Transverse colon (tissue), 3 donors: ENCODE measurements around the gene CPSF4L.

Source experiments
- POLR2A ChIP-seq: fragments of 450-650 bp; IDR thresholded peaks from one replicate; pipeline ENCODE4 v1.6.1; 2016; ENCODE audit warnings: antibody characterized with exemption, mild to moderate bottlenecking, moderate library complexity
- TF ChIP-seq, protein P1 (sequence below), 5 experiments: fragments of 200-600 bp in 3 of 5; fragments of 450-650 bp in 2 of 5; sonication (generic) in 3 of 5; IDR thresholded peaks; 1 replicate in 2 of 5; 2 replicates in 3 of 5; pipeline ENCODE4 v1.5.1; 2016 to 2017; ENCODE audit warnings: antibody characterized with exemption in 5 of 5, inconsistent platforms in 3 of 5, mild to moderate bottlenecking in 2 of 5, moderate library complexity in 1 of 5

DNA sequence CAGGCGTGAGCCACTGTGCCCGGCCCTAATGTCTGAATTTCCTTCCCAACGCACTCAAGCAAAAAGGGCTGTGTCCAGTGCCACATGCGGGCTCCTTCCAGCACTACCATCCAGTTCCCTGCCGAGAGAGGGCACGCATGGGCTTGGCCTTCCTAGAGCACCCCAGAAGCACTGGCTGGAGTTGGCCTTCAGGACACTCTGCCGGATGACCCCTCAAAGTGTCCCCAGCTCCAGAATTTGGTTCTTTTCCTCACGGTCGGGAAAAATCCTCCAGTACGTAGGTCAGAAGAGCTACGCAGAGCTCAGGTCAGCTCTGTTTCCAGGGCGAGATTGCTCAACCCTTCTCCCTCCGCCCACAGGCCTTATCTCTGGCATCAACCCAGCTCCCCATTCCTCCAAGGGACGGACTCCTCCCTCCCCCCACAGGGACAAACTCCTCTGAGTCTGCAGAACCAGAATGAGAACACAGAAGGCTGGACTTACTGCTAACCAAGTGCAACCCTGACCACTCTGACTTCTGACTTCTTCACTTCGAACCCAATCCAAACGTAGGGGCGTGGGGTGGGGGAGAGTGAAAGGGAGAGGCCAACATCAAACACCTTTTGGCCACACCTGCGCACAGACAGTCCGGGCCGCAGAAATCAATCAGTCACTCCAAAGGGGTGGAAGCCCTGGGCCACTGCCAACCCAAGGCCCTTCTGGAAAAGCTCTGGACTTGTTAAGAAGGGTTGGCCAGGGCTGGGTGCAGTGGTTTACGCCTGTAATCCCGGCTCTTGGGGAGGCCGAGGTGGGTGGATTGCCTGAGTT is 46.5 kb upstream of the CPSF4L start:
- TF ChIP-seq POLR2A = no peak
- TF ChIP-seq, protein P1, sequence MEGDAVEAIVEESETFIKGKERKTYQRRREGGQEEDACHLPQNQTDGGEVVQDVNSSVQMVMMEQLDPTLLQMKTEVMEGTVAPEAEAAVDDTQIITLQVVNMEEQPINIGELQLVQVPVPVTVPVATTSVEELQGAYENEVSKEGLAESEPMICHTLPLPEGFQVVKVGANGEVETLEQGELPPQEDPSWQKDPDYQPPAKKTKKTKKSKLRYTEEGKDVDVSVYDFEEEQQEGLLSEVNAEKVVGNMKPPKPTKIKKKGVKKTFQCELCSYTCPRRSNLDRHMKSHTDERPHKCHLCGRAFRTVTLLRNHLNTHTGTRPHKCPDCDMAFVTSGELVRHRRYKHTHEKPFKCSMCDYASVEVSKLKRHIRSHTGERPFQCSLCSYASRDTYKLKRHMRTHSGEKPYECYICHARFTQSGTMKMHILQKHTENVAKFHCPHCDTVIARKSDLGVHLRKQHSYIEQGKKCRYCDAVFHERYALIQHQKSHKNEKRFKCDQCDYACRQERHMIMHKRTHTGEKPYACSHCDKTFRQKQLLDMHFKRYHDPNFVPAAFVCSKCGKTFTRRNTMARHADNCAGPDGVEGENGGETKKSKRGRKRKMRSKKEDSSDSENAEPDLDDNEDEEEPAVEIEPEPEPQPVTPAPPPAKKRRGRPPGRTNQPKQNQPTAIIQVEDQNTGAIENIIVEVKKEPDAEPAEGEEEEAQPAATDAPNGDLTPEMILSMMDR (IDR thresholded peaks at IDR 0.05) = no peak
